ENCODE results near the gene EPHA8.

EPHA8 gene

GRCh38 chr1:22651941-22652856 is 88.9 kb downstream of the EPHA8 start:
- DNase-seq, result no peak

DNA sequence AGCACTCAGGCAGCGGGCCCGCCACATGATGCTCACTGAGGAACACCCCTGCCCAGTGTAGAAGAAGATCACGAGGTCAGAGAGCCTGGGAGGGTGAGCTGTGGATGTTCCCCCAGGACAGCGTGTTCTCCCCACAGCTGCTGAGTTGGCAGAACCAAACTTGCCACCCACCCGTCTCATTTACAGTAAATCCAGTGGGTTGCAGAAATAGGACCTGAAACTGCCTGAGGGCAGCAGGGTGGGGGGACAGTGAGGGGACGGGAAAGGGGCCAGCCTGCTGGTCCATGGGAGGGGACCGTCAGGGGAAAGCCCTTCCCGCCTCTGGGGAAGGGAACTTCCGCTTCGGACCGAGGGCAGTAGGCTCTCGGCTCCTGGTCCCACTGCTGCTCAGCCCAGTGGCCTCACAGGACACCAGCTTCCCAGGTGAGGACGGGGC is 89.6 kb downstream of the EPHA8 start, which contains the start of gene C1QB:
Gene C1QB, plus strand, starts transcription at position 356 of the 436 bp plus-strand sequence. CDS start 6,227 bp downstream, outside the sequence.
- no peak for DNase-seq
